K562 (cell line): ENCODE results near the gene VPS13D. TPM values are rescaled to one million over a fixed set of nuclear protein-coding genes. Genes with fewer than 3 reads are reported as not detected.

ENCODE experiments used
- ATAC-seq: fragments of 200-7000 bp; cut with Tn5 transposase; 3 replicates; pipeline ENCODE4 v1.9.1; 2020; ENCODE audit warnings: moderate library complexity
- BruUV-seq: library from RNA; stranded (reverse); fragments of 400-500 nt; replicated peaks from 2 replicates; lab custom pipeline; 2021; lab: Mats Ljungman, UMichigan
- CTCF ChIA-PET: fragments of 300-600 bp; formaldehyde crosslinking; extraction: SDS; loops from one replicate; lab custom pipeline; 2021; ENCODE audit warnings: low intra/inter-chr PET ratio; lab: Yijun Ruan, JAX
- POLR2A ChIA-PET: fragments of 300-600, 350-650 bp; sonication (Branson Sonifier 250); formaldehyde crosslinking; extraction: SDS; loops from one replicate; lab custom pipeline; 2021; ENCODE audit warnings: antibody characterized with exemption, inconsistent platforms; lab: Yijun Ruan, JAX
- DNase-seq, 4 experiments: peaks; one replicate each; pipeline versions ENCODE4 v3.0.0 to v3.0.0-alpha.2; 2011 to 2018; ENCODE audit warnings: low spot score in 3 of 4, mixed read lengths in 3 of 4; ENCODE audit errors: extremely low read depth in 1 of 4
- FAIRE-seq: peaks from 2 replicates; lab custom pipeline; 2011; peaks lifted over from hg19 to GRCh38; lab: Jason Lieb, UNC
- H2AFZ ChIP-seq: 2 replicates; pipeline ENCODE4 v1.6.0; 2011; ENCODE audit warnings: low read depth, low read length, control low read depth, inconsistent platforms
- H3K27ac ChIP-seq: fragments of 200-600 bp; 3 replicates; pipeline ENCODE4 v1.8.0; 2011; ENCODE audit warnings: low read depth, mild to moderate bottlenecking, control low read depth, inconsistent platforms, low read length, moderate library complexity, mixed read lengths; ENCODE audit errors: extremely low read depth
- H3K27me3 ChIP-seq, 2 experiments: fragments of 300-600 bp in 1 of 2; 2 replicates in 1 of 2; 3 replicates in 1 of 2; pipeline versions ENCODE4 v1.6.0 to v1.8.0; 2011; ENCODE audit warnings: inconsistent platforms in 2 of 2, low read length in 2 of 2, mild to moderate bottlenecking in 1 of 2, mixed read lengths in 1 of 2, moderate library complexity in 1 of 2; ENCODE audit not compliant: control insufficient read depth in 2 of 2, insufficient read depth in 2 of 2
- H3K36me3 ChIP-seq: fragments of 300-600 bp; 3 replicates; pipeline ENCODE4 v1.8.0; 2011; ENCODE audit warnings: mild to moderate bottlenecking, low read length, inconsistent platforms; ENCODE audit not compliant: control insufficient read depth, insufficient read depth
- H3K4me1 ChIP-seq, 2 experiments: fragments of 200-600 bp in 1 of 2; replicated peaks in 1 of 2; 2 replicates in 1 of 2; 3 replicates in 1 of 2; pipeline versions ENCODE4 v1.5.1 to v1.8.0; 2011; ENCODE audit warnings: inconsistent platforms in 2 of 2, low read length in 2 of 2, mild to moderate bottlenecking in 1 of 2, mixed read lengths in 1 of 2, moderate library complexity in 1 of 2; ENCODE audit not compliant: control insufficient read depth in 2 of 2, insufficient read depth in 2 of 2
- H3K4me2 ChIP-seq: 2 replicates; pipeline ENCODE4 v1.6.1; 2011; ENCODE audit warnings: low read length, control low read depth, inconsistent platforms, mixed read lengths; ENCODE audit not compliant: insufficient read depth
- H3K4me3 ChIP-seq: fragments of 200-600 bp; sonication (generic), shearing (Covaris generic); 2 replicates; pipeline ENCODE4 v1.5.1; 2016; ENCODE audit warnings: control low read depth, inconsistent platforms
- H3K79me2 ChIP-seq: fragments of 200-600 bp; 3 replicates; pipeline ENCODE4 v1.8.0; 2011; ENCODE audit warnings: low read length, inconsistent platforms; ENCODE audit not compliant: control insufficient read depth, insufficient read depth
- H3K9ac ChIP-seq, 2 experiments: 2 replicates each; pipeline versions ENCODE4 v1.6.0 to v1.6.1; 2011; ENCODE audit warnings: low read depth in 2 of 2, low read length in 2 of 2, control low read depth in 1 of 2, inconsistent platforms in 1 of 2, mild to moderate bottlenecking in 1 of 2, mixed read lengths in 1 of 2; ENCODE audit not compliant: insufficient read depth in 1 of 2
- H3K9me1 ChIP-seq: one replicate; pipeline ENCODE4 v1.6.0; 2011; ENCODE audit warnings: inconsistent platforms, mild to moderate bottlenecking, low read length, moderate library complexity; ENCODE audit not compliant: control insufficient read depth, insufficient read depth
- H3K9me3 ChIP-seq: replicated peaks from 2 replicates; pipeline ENCODE4 v1.5.1; 2011; ENCODE audit warnings: low read depth, low read length, inconsistent platforms; ENCODE audit not compliant: control insufficient read depth, insufficient read depth
- H4K20me1 ChIP-seq: replicated peaks from 2 replicates; pipeline ENCODE4 v1.6.1; 2011; ENCODE audit warnings: low read length, inconsistent platforms, mixed read lengths; ENCODE audit not compliant: control insufficient read depth, insufficient read depth
- C11orf30 ChIP-seq: fragments of 450-650 bp; IDR thresholded peaks from 2 replicates; pipeline ENCODE4 v1.6.1; 2016; ENCODE audit warnings: low read depth, mild to moderate bottlenecking
- FOXA3 ChIP-seq, 2 experiments: fragments of 450-650 bp in 1 of 2; sonication (generic) in 1 of 2; formaldehyde crosslinking; IDR thresholded peaks in 1 of 2; conservative IDR thresholded peaks in 1 of 2; 2 replicates each; pipeline versions ENCODE4 v1.4.0 to v1.8.0; 2020 to 2022; ENCODE audit warnings: mild to moderate bottlenecking in 2 of 2, missing genetic modification reagents in 1 of 2
- HLTF ChIP-seq: fragments of 450-650 bp; IDR thresholded peaks from 2 replicates; pipeline ENCODE4 v1.6.1; 2016
- MAFF ChIP-seq: IDR thresholded peaks from 2 replicates; pipeline ENCODE4 v1.6.1; 2012; ENCODE audit warnings: low read length, improper control_type of control experiment
- MAFG ChIP-seq: fragments of 450-650 bp; conservative IDR thresholded peaks from 2 replicates; pipeline ENCODE4 v1.6.1; 2016; ENCODE audit warnings: missing genetic modification characterization, missing compliant biosample characterization
- MAFK ChIP-seq: IDR thresholded peaks from 2 replicates; pipeline ENCODE4 v1.6.1; 2011; ENCODE audit warnings: low read length, improper control_type of control experiment
- SPI1 ChIP-seq: IDR thresholded peaks from 2 replicates; pipeline ENCODE4 v1.6.1; 2011; ENCODE audit warnings: low read depth, low read length, control low read depth, borderline replicate concordance
- TAL1 ChIP-seq: fragments of 450-650 bp; IDR thresholded peaks from 2 replicates; pipeline ENCODE4 v1.6.1; 2016; ENCODE audit warnings: mild to moderate bottlenecking
- TCF7L2 ChIP-seq: fragments of 150-350 bp; IDR thresholded peaks from 2 replicates; pipeline ENCODE4 v1.6.1; 2016; ENCODE audit warnings: low read depth, mild to moderate bottlenecking, low read length, moderate library complexity
- XRCC5 ChIP-seq: fragments of 200-400 bp; formaldehyde crosslinking; IDR thresholded peaks from 2 replicates; pipeline ENCODE4 v1.6.1; 2017; ENCODE audit warnings: low read depth, mild to moderate bottlenecking, low read length
- ZC3H4 ChIP-seq: sonication (generic); formaldehyde crosslinking; IDR thresholded peaks from 2 replicates; pipeline ENCODE4 v1.9.0; 2021; ENCODE audit warnings: missing genetic modification reagents, borderline replicate concordance
- ZNF316 ChIP-seq: fragments of 450-650 bp; IDR thresholded peaks from 2 replicates; pipeline ENCODE4 v1.6.1; 2016
- whole genome bisulfite sequencing: fragments of 100-300 bp; shearing (Covaris generic); methylation state at CpG from one replicate; pipeline ENCODE4 v1.1.6; 2016; ENCODE audit warnings: low coverage, mixed read lengths; ENCODE audit not compliant: insufficient coverage; ENCODE audit errors: missing lambda C conversion rate; 5-methylcytosine and 5-hydroxymethylcytosine counted together
- in situ Hi-C: fragments of 300-500 bp; cut with MboI; formaldehyde crosslinking; loops from 4 replicates; pipeline ENCODE4 v1.15.0; 2018; ENCODE audit warnings: inconsistent platforms, mixed read lengths
- intact Hi-C: fragments of 100-400 bp; cut with micrococcal nuclease; formaldehyde crosslinking; loops from 2 replicates; pipeline ENCODE4 v1.14.2; 2022
- polyA plus RNA-seq, 8 experiments: library from polyadenylated mRNA; depleted of rRNA in 4 of 8; stranded (reverse) in 5 of 8; unstranded in 3 of 8; fragments of >200 nt; fragmentation: Nextera tagmentation in 2 of 8; fragmentation: Illumina TruSeq in 1 of 8; extraction: Ambion mirVana in 2 of 8; extraction: Trizol in 1 of 8; gene quantifications; 2 replicates each; pipeline versions ENCODE4 v1.2.1 to v1.2.3, GENCODE V29; 2011 to 2014; ENCODE audit warnings: inconsistent platforms in 1 of 8, missing spikeins in 1 of 8
- total RNA-seq, 7 experiments: library from RNA; depleted of rRNA in 6 of 7; stranded (reverse); fragments of >200 nt in 6 of 7; fragmentation: Illumina TruSeq in 2 of 7; extraction: Trizol in 2 of 7; gene quantifications; 2 replicates each; pipeline versions ENCODE4 v1.2.1 to v1.2.3, GENCODE V29; 2011 to 2021; ENCODE audit warnings: low replicate concordance in 1 of 7
- TF ChIP-seq, protein P1 (sequence below): sonication (generic); formaldehyde crosslinking; IDR thresholded peaks from 2 replicates; pipeline ENCODE4 v1.8.0; 2023; ENCODE audit warnings: mild to moderate bottlenecking, missing genetic modification reagents
- TF ChIP-seq, protein P2 (sequence below): fragments of 450-650 bp; IDR thresholded peaks from one replicate; pipeline ENCODE4 v1.6.1; 2018; ENCODE audit warnings: mild to moderate bottlenecking, moderate library complexity; ENCODE audit not compliant: partially characterized antibody
- TF ChIP-seq, protein P3 (sequence below): sonication (generic); formaldehyde crosslinking; IDR thresholded peaks from 2 replicates; pipeline ENCODE4 v1.8.0; 2022; ENCODE audit warnings: missing genetic modification reagents, mild to moderate bottlenecking, moderate library complexity, borderline replicate concordance

The VPS13D gene
- total and polyA plus RNA-seq, 9 of the 15 experiments (the other 6 are each of a cell fraction or from before 2014, with no cell fraction given): 6.1 to 51.5 (median 38.5) TPM

DNA sequence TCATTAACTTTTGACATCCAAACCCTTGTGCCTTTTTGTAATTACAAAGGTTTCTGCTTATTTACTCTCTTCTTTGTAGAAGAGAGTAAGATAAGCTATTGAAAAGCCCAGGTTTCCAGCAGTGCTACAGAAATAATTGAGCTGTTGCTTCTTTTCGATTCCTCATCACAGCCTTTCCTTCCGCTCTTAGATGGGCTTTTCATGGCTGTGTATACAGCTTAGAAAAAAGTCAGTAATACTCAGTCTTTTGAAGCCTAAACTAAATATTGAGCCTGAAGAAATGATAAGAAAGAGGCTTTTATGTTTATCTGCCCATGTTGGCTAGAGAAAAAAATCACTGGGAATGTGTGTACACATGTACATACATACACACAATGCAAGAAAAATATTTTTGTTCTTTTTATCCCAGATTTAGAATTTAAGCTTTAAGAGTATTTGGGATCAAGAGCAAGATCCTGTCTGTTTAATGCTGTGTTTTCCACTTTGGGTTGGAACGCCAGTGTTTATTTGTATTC, 172.4 kb downstream of the VPS13D start (continued):
- TF ChIP-seq HLTF: no peak

DNA sequence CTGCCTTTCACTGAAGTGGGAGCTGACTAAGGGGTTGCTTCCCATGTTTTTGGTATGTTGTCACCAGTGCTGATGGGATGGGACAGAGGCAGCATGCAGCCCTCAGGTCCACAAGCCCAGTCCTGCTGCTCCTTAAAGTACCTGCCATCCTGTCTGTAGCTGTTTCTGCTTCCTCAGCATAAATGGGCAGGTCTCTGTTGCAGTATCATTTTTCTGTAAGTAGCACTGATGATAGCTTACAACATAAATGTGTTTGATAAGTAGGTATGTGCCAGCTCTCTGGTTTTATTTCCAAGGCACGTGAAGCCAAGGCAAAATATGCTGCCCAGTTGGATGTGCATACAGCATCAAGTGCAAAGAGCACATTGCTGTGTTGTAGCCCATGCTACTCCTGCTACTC, 173.0 kb downstream of the VPS13D start:
- intact Hi-C loops (no loop called here), in situ Hi-C loops (no loop called here)
- FAIRE-seq (no peak), ATAC-seq (no peak), DNase-seq (no peak)
- no peaks in the 10 kb centered on the region for H3K27me3 ChIP-seq
- H3K4me1 ChIP-seq: peaks cover 3 to 20% of the 10 kb centered on the region in 2 experiments; a peak in 3 of 5 replicates
- H3K9me3 ChIP-seq: no peaks in the 10 kb centered on the region
- no TSS peak for BruUV-seq
- H4K20me1 ChIP-seq: no peaks in the 10 kb centered on the region
- H3K27ac ChIP-seq: no peak overlapping the region
- no peak overlapping the region for H3K9ac ChIP-seq
- H3K79me2 ChIP-seq: no peaks in the 10 kb centered on the region
- ChIA-PET CTCF (no interaction called here), POLR2A (interaction anchor here (1.3 to 1.6 kb wide), 2 partner anchors 13 to 45 kb away, joined by 4 to 6 read pairs; no protein-coding TSS in a partner anchor)
- H3K9me1 ChIP-seq: peaks cover 7% of the 10 kb centered on the region
- no peak overlapping the region for H2AFZ ChIP-seq
- no peak overlapping the region for H3K4me3 ChIP-seq
- WGBS: 90% methylated on average over 1 of the region's 1 CpG
- peaks cover 68% of the 10 kb centered on the region for H3K36me3 ChIP-seq
- no peak overlapping the region for H3K4me2 ChIP-seq
- TF ChIP-seq XRCC5: no peak
- TF ChIP-seq FOXA3 (CRISPR knock-in tag; conservative IDR thresholded peaks at IDR 0.05 in 1 of 2, IDR thresholded peaks at IDR 0.05 in 1 of 2): no peak
- TF ChIP-seq MAFG (tag): peak; percentile 36; the same call in 1 of the 2 replicates
- TF ChIP-seq ZC3H4 (CRISPR knock-in tag): no peak
- TF ChIP-seq TCF7L2: no peak
- TF ChIP-seq MAFF: peak; percentile 42; the same call in 1 of the 2 replicates
- TF ChIP-seq C11orf30: peak; percentile 67
- 0 out of 2 replicates have a peak, but pooled peaks have one; percentile 17 for TF ChIP-seq MAFK
- TF ChIP-seq ZNF316: peak; percentile 76
- no peak for TF ChIP-seq TAL1
- no peak for TF ChIP-seq SPI1
- TF ChIP-seq, protein P1, sequence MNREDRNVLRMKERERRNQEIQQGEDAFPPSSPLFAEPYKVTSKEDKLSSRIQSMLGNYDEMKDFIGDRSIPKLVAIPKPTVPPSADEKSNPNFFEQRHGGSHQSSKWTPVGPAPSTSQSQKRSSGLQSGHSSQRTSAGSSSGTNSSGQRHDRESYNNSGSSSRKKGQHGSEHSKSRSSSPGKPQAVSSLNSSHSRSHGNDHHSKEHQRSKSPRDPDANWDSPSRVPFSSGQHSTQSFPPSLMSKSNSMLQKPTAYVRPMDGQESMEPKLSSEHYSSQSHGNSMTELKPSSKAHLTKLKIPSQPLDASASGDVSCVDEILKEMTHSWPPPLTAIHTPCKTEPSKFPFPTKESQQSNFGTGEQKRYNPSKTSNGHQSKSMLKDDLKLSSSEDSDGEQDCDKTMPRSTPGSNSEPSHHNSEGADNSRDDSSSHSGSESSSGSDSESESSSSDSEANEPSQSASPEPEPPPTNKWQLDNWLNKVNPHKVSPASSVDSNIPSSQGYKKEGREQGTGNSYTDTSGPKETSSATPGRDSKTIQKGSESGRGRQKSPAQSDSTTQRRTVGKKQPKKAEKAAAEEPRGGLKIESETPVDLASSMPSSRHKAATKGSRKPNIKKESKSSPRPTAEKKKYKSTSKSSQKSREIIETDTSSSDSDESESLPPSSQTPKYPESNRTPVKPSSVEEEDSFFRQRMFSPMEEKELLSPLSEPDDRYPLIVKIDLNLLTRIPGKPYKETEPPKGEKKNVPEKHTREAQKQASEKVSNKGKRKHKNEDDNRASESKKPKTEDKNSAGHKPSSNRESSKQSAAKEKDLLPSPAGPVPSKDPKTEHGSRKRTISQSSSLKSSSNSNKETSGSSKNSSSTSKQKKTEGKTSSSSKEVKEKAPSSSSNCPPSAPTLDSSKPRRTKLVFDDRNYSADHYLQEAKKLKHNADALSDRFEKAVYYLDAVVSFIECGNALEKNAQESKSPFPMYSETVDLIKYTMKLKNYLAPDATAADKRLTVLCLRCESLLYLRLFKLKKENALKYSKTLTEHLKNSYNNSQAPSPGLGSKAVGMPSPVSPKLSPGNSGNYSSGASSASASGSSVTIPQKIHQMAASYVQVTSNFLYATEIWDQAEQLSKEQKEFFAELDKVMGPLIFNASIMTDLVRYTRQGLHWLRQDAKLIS: no peak
- TF ChIP-seq, protein P2, sequence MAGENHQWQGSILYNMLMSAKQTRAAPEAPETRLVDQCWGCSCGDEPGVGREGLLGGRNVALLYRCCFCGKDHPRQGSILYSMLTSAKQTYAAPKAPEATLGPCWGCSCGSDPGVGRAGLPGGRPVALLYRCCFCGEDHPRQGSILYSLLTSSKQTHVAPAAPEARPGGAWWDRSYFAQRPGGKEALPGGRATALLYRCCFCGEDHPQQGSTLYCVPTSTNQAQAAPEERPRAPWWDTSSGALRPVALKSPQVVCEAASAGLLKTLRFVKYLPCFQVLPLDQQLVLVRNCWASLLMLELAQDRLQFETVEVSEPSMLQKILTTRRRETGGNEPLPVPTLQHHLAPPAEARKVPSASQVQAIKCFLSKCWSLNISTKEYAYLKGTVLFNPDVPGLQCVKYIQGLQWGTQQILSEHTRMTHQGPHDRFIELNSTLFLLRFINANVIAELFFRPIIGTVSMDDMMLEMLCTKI: no peak
- TF ChIP-seq, protein P3, sequence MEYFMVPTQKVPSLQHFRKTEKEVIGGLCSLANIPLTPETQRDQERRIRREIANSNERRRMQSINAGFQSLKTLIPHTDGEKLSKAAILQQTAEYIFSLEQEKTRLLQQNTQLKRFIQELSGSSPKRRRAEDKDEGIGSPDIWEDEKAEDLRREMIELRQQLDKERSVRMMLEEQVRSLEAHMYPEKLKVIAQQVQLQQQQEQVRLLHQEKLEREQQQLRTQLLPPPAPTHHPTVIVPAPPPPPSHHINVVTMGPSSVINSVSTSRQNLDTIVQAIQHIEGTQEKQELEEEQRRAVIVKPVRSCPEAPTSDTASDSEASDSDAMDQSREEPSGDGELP (CRISPR knock-in tag): no peak
